Peyer's patch (tissue), 4 donors: Measurements from ENCODE around the gene PRKAR1B. TPM values are rescaled to one million over a fixed set of nuclear protein-coding genes. Genes with fewer than 3 reads are reported as not detected.

Source experiments
- DNase-seq, 3 donors: peaks; one replicate each; pipeline ENCODE4 v3.0.0-alpha.2; 2017 to 2019
- H3K27ac ChIP-seq, 4 donors: fragments of 200-600 bp; sonication (generic); one replicate each; pipeline ENCODE4 v1.5.1; 2016 to 2019
- H3K27me3 ChIP-seq, 2 donors: fragments of 200-600 bp; sonication (generic); one replicate each; pipeline ENCODE4 v1.5.1; 2019
- H3K36me3 ChIP-seq, 3 donors: fragments of 200-600 bp; sonication (generic); one replicate each; pipeline ENCODE4 v1.5.1; 2016 to 2019
- H3K4me1 ChIP-seq, 4 donors: fragments of 200-600 bp; sonication (generic); one replicate each; pipeline ENCODE4 v1.5.1; 2016 to 2019
- H3K4me3 ChIP-seq, 4 donors: fragments of 200-600 bp; sonication (generic); 1 replicate in 3 of 4; 2 replicates in 1 of 4; pipeline ENCODE4 v1.5.1; 2016 to 2019; ENCODE audit warnings: mild to moderate bottlenecking in 1 of 4
- H3K9me3 ChIP-seq, 4 donors: fragments of 200-600 bp; sonication (generic); one replicate each; pipeline ENCODE4 v1.5.1; 2016 to 2019; ENCODE audit warnings: mild to moderate bottlenecking in 1 of 4
- POLR2A ChIP-seq, 2 donors: fragments of 450-650 bp; IDR thresholded peaks; one replicate each; pipeline ENCODE4 v1.5.1; 2017; ENCODE audit warnings: antibody characterized with exemption in 2 of 2, mild to moderate bottlenecking in 2 of 2, moderate library complexity in 2 of 2
- total RNA-seq, 4 donors: library from RNA; depleted of rRNA; stranded (reverse); fragments of >200 nt; gene quantifications; one replicate each; pipeline ENCODE4 v1.1.0, GENCODE V29; 2016
- TF ChIP-seq, protein P1 (sequence below), 6 experiments: fragments of 450-650 bp in 4 of 6; fragments of 200-600 bp in 2 of 6; sonication (generic) in 1 of 6; IDR thresholded peaks; one replicate each; pipeline ENCODE4 v1.5.1; 2017 to 2019; ENCODE audit warnings: antibody characterized with exemption in 6 of 6, mild to moderate bottlenecking in 3 of 6, moderate library complexity in 1 of 6

Gene PRKAR1B
- total RNA-seq, 4 donors from 2014 or later: 13.0 to 42.9 (median 17.0) TPM

DNA sequence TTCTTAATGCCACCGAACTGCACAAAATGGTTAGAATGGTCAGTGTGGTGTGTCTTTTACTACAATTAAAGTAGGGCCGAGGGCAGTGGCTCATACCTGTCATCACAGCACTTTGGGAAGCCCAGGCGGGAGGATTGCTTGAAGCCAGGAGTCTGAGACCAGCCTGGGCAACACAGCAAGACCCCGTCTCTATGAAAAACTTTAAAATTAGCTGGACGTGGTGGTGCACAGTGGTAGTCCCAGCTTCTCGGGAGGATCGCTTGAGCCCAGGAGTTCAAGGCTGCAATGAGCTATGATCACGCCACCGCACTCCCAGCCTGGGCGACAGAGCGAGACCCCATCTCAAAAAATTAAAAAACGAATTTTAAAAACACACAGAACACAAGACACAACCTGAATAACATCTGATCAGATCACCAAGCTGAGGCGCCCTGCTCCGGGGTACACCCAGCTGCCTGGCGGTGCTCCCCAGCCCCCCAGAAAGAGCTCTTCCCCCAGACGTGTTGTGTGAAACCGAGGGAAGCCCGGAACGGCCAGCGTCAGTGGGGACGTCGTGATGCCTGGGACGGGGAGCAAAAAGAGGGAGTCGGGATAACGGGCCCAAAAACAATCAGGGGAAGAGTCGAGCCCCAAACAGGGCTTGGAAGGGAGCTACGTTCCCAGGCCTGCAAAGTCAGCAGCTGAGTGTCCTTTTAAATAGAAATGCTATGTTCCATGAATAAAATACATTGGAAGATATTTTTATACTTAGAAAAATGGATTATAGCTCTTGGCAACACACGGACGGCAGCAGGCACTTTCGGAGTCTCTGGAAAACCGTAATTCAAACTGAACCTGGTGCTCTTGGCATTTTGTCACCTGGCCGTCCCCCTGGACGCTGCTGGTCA is 126.7 kb downstream of the PRKAR1B start:
- no peak overlapping the region for H3K4me3 ChIP-seq
- peaks cover 6 to 34% (median 23%) of the 10 kb centered on the region in 4 donors for H3K4me1 ChIP-seq
- no peak for DNase-seq
- H3K9me3 ChIP-seq: no peaks in the 10 kb centered on the region
- TF ChIP-seq POLR2A (IDR thresholded peaks at IDR 0.05): no peak
- TF ChIP-seq, protein P1, sequence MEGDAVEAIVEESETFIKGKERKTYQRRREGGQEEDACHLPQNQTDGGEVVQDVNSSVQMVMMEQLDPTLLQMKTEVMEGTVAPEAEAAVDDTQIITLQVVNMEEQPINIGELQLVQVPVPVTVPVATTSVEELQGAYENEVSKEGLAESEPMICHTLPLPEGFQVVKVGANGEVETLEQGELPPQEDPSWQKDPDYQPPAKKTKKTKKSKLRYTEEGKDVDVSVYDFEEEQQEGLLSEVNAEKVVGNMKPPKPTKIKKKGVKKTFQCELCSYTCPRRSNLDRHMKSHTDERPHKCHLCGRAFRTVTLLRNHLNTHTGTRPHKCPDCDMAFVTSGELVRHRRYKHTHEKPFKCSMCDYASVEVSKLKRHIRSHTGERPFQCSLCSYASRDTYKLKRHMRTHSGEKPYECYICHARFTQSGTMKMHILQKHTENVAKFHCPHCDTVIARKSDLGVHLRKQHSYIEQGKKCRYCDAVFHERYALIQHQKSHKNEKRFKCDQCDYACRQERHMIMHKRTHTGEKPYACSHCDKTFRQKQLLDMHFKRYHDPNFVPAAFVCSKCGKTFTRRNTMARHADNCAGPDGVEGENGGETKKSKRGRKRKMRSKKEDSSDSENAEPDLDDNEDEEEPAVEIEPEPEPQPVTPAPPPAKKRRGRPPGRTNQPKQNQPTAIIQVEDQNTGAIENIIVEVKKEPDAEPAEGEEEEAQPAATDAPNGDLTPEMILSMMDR (IDR thresholded peaks at IDR 0.05): no peak
- H3K27me3 ChIP-seq: no peaks in the 10 kb centered on the region
- peaks cover 0 to 8% (median 0%) of the 10 kb centered on the region in 3 donors for H3K36me3 ChIP-seq
- H3K27ac ChIP-seq: peak overlapping the region in 1 of 4 donors; percentile 88

DNA sequence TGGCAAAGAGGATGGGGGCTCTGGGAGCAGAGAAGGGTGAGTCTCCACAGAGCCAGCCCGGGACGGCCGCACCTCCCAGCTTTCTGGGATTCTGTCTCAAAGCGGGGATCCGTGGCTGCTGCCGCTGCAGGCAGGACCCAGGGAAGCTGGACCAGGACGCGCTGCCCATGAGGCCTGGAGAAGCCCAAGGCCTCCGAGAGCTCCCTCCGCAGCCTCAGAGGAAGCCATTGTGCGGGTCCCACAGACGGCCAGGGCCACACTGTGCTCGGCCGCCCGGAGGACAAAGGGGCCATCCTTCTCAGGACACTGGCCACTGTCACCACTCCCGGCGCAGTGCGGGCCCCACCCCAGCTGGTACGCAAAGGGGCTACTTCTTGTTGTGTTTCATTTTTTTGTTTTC is 128.2 kb downstream of the PRKAR1B start:
- DNase-seq: no peak
- no peak overlapping the region for H3K27ac ChIP-seq
- H3K4me3 ChIP-seq: no peak overlapping the region
- H3K36me3 ChIP-seq: peaks cover 0 to 10% (median 0%) of the 10 kb centered on the region in 3 donors
- TF ChIP-seq, protein P1 (IDR thresholded peaks at IDR 0.05): no peak
- TF ChIP-seq POLR2A (IDR thresholded peaks at IDR 0.05): no peak
- no peaks in the 10 kb centered on the region for H3K27me3 ChIP-seq
- peaks cover 6 to 30% (median 15%) of the 10 kb centered on the region in 4 donors for H3K4me1 ChIP-seq
- no peaks in the 10 kb centered on the region for H3K9me3 ChIP-seq

DNA sequence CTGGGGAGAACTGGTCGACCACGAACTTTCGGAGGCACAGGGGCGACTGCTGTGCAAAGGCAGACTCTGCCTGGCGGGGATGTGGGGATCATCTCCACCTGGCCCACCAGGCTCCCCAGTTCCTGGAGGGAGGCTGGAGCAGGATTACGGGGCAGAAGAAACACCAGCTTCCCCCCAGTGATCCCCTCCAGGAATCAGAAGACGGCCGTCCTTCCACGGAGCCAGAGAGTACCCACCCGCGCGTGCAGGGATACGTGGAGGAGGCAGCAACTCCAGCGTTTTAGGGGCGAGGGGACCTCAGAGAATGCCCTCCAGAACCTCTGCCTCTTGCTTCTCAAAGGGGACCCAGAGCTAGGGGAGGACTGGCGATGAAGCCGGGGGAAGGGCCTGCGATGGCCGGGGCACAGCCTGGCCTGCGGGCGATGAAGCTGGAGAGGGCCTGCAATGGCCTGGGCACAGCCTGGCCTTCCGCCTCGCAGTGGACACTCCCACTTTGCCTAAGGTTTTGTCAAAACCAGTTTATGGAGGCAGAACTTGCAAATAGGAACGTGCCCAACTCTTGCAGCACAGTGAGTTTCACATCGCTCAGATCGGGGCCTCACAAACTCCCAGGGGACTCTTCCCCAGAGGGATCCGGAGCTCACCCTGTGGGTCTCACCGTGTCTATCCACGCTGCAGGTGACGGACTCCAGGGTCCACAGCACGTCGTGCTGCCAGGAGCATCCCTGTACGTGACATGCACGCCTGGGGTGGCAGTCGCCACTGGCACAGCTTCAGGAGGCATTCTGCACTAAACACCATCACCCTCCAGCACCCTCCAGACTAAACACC is 129.5 kb downstream of the PRKAR1B start:
- TF ChIP-seq, protein P1 (IDR thresholded peaks at IDR 0.05): no peak
- TF ChIP-seq POLR2A (IDR thresholded peaks at IDR 0.05): no peak
- Histone ChIP-seq H3K4me1 (peaks cover 6 to 22% (median 13%) of the 10 kb centered on the region in 4 donors), H3K27ac (no peak overlapping the region), H3K4me3 (no peak overlapping the region), H3K27me3 (no peaks in the 10 kb centered on the region), H3K36me3 (peaks cover 0 to 10% (median 0%) of the 10 kb centered on the region in 3 donors), H3K9me3 (no peaks in the 10 kb centered on the region)
- DNase-seq: no peak

DNA sequence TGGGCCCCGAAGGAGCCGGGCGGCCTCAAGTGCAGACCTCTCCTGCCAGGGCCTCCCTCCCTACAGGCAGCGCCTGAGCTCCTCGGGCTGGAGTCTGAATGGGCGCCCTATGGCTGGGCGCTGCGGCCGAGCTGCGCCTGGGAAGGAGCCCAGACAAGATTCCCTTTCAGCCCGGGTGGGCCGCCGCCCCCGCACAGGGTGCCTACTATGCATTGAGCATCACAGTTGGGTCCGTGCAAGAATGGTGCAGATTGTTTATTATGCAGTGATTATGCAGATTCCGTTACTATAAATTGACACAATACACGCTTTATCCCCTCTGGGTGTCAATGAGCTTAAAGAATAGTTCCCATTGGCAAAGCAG is 130.3 kb downstream of the PRKAR1B start:
- peaks cover 0 to 10% (median 0%) of the 10 kb centered on the region in 3 donors for H3K36me3 ChIP-seq
- H3K4me1 ChIP-seq: peaks cover 0 to 15% (median 7%) of the 10 kb centered on the region in 4 donors
- no peaks in the 10 kb centered on the region for H3K27me3 ChIP-seq
- no peak overlapping the region for H3K27ac ChIP-seq
- TF ChIP-seq, protein P1 (IDR thresholded peaks at IDR 0.05): no peak
- no peak for TF ChIP-seq POLR2A (IDR thresholded peaks at IDR 0.05)
- H3K9me3 ChIP-seq: no peaks in the 10 kb centered on the region
- H3K4me3 ChIP-seq: no peak overlapping the region
- no peak for DNase-seq

DNA sequence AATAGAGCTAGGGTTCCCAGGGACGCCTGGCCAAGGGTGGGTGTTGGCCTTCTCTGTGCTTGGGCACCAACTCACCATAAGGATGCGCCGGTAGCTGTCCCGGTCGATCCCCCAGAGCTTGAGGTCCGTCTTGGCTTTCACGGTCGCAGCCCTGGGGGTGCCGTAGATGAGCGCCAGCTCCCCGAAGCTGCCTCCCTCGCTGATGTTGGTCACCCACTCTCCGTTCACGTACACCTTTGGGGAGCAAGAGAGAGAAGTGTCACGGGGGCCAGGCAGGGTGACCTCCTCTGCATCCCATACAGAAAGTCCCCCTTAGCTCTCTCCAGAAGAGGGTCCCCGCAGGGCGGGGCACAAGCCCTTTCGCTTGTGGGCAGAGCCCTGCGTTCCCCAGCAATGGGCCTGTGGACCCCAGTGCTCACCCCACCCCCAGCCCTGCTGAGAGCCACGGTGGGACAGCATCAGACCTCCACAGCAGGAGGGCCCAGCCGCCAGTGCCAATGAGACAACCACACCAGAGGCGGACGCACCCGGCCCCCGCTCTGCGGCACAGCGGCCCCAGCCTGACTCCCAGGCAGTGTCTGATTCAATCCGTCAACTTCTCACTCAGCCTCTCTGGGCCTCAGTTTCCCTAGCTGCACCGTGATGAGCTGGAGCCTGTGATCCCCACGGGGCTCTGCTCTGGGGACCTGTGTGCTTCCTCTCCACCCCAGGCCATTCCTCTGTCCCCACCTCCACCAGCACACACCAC is 130.8 kb downstream of the PRKAR1B start:
- H3K27ac ChIP-seq: no peak overlapping the region
- H3K9me3 ChIP-seq: no peaks in the 10 kb centered on the region
- no peak for DNase-seq
- H3K27me3 ChIP-seq: no peaks in the 10 kb centered on the region
- TF ChIP-seq POLR2A (IDR thresholded peaks at IDR 0.05): no peak
- TF ChIP-seq, protein P1 (IDR thresholded peaks at IDR 0.05): no peak
- H3K4me1 ChIP-seq: peaks cover 0 to 9% (median 3%) of the 10 kb centered on the region in 4 donors
- H3K4me3 ChIP-seq: no peak overlapping the region
- peaks cover 0 to 10% (median 0%) of the 10 kb centered on the region in 3 donors for H3K36me3 ChIP-seq
